Occipital lobe (tissue), 2 donors: ENCODE measurements around the gene ZDHHC19. TPM values are rescaled to one million over a fixed set of nuclear protein-coding genes. Genes with fewer than 3 reads are reported as not detected.
"Not testable (repeated sequence)": the region's sequence is repeated elsewhere in the genome, so short reads cannot be mapped to it uniquely, and the experiment has no call there.

Source experiments
- DNase-seq: peaks from one replicate; lab custom pipeline; 2025; lab: John Stamatoyannopoulos, UW
- total RNA-seq: library from RNA; depleted of rRNA; stranded (reverse); fragments of >200 nt; gene quantifications from one replicate; pipeline ENCODE4 v1.2.3, GENCODE V29; 2014

Gene ZDHHC19, protein sequence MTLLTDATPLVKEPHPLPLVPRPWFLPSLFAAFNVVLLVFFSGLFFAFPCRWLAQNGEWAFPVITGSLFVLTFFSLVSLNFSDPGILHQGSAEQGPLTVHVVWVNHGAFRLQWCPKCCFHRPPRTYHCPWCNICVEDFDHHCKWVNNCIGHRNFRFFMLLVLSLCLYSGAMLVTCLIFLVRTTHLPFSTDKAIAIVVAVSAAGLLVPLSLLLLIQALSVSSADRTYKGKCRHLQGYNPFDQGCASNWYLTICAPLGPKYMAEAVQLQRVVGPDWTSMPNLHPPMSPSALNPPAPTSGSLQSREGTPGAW
- total RNA-seq: not detected

- no peak for DNase-seq
Measured at GRCh38 chr3:196210673-196211556, at the start of gene ZDHHC19. TSS of gene ZDHHC19 (minus strand) at chr3:196211400. CDS start at chr3:196211315, 85 bp downstream.

DNA sequence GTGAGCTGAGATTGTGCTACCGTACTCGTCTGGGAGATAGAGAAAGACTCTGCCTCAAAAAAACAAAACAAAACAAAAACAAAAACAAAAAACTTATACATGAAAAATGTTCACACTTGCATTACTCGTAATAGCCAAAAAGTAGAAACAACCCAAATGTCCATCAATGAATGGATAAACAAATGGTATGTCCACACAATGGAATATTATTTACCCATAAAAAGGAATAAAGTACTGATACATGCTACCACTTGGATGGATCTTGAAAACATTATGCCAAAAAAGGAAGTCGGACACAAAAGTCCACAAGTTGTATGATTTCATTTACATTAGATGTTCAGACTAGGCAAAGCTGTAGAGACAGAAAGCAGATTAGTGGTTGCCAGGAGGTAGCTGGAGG lies 49.6 kb upstream of the ZDHHC19 start:
- no peak for DNase-seq

DNA sequence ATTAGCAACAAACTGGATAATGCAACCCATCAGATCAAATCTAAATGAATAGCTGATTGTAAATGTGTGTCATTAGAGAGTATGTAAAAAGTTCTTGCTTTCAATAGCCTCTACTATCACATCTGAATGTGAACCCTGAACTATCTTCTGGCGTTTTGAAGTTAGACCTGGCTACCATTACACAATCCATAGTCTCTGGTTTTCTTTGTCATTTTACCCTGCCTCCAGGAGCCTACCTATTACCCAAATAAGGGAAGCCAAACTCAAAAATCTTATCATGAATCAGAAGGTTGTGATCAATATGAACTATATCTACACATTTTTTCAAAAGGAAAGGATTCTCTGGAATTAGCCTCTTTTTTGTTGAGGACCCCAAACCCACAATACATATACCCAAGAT lies 44.6 kb upstream of the ZDHHC19 start:
- no peak for DNase-seq

DNA sequence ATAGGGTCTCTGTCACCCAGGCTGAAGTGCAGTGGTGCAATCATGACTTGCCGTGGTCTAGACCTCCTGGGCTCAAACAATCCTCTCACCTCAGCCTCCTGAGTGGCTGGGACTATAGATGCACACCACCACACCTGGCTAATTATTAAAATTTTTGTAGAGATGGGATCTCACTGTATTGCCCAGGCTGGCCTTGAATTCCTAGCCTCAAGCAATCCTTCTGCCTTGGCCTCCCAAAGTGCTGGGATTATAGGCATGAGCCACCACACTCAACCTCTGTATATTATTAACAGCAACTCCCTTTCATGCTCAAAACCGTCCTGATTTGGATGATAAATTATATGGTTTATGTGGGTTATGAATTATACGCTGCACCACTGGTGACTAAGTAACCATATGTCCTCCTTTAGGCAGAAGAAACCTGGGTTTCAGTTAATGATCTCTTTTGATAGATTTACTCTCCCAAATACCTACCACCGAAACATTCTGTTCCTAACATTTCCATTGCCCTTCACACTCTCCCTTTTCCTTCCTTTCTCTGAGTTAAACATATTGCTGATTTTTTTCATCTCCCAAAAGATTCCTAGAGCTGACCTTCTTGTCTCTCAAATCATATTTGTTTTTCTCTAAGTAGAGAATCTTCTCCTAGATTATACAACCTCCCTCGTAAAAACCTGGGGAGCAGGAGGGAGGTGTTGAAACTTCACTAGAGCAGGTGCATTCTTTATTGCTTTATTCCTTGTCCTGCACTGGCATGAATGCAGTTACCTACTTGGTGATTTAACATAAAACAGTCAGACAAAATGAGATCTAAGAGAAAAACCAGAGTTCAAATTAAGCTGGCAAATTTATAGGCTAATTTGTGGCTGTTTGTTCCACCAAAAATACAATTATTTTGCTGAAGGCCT lies 43.4 kb upstream of the ZDHHC19 start:
- DNase-seq: no peak

DNA sequence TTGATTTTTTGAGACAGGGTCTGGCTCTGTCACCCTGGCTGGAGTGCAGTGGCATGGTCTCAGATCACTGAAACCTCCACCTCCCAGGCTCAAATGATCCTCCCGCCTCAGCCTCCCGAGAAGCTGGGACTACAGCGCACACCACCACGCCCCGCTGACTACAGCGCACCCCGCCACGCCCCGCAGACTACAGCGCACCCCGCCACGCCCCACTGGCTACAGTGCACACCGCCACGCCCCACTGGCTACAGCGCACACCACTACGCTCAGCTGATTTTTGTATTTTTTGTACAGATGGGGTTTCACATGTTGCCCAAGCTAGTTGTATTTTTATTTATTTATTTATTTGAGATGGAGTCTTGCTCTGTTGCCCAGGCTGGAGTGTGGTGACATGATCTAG lies 40.7 kb upstream of the ZDHHC19 start:
- no peak for DNase-seq

DNA sequence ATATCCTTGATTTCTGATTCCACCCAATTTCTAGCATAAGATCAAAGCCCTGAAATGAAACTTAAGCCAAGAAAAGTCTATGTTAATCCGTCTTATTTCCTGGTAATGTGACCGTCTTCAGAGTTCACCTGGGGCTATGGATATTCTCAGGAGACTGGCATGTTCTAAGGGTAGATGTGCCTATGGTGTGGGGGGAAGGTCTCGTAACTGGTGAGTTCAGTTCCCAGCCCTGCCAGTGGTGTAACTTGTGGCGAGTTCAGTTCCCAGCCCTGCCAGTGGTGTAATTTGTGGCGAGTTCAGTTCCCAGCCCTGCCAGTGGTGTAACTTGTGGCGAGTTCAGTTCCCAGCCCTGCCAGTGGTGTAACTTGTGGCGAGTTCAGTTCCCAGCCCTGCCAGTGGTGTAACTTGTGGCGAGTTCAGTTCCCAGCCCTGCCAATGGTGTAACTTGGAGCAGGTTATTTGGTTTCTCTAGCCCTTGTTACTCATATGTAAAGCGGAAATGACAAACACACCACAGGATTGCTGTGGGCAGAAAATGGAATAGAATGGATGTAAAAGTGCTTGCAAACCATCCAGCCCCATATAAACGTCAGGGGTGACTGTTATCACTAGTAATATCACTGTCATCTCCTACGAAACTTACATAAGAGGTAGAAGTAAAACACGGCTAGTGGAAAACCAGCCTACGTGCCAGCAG lies 35.6 kb upstream of the ZDHHC19 start:
- no peak for DNase-seq

DNA sequence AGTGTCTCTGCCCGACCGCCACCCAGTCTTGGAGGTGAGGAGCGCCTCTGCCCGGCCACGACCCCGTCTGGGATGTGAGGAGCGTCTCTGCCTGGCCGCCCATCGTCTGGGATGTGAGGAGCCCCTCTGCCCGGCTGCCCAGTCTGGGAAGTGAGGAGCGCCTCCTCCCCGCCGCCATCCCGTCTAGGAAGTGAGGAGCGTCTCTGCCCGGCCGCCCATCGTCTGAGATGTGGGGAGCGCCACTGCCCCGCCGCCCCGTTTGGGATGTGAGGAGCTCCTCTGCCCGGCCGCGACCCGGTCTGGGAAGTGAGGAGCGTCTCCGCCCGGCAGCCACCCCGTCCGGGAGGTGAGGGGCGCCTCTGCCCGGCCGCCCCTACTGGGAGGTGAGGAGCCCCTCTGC lies 33.0 kb upstream of the ZDHHC19 start:
- not testable (repeated sequence) for DNase-seq

DNA sequence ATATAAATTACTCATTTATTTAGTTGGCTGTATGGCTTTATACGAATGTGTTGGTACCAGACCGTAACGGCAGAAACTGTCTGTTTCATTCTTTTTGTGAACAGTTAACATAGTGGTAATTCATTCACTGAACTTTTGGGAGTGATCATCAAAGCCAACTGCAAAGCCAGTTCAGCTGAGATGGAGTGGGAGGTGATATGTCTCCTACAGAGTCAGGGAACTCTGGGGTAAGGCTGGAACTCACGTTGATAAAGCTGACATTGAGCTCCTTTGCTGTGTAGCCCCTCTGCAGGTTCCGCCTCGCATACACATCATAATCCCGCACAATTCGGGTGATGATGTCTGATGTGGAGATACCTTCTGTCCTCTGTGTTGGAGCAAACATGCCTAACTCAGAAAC lies 30.5 kb upstream of the ZDHHC19 start:
- no peak for DNase-seq

GRCh38 chr3:196240424-196240823 lies 29.2 kb upstream of the ZDHHC19 start:
- no peak for DNase-seq

GRCh38 chr3:196238612-196239560 lies 27.7 kb upstream of the ZDHHC19 start:
- no peak for DNase-seq

GRCh38 chr3:196237203-196237602 lies 26.0 kb upstream of the ZDHHC19 start:
- no peak for DNase-seq

DNA sequence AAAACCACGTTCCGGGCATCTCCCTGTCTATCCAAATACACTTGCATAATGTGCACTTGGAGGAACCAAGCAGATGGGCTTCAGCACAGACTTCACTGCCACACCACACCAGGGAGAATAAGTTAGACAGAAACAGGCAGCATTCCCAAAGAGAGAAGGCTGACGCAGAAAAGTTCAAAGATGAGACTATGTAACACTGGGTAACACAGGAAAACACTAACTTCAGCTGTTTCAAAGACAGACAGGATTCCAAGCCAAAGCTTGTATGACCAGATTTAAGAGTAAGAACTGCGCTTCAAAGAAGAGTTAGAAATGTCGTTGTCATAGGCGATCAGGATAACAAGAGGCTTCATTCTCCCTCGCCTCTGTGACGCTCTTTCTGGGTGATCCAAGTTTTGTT lies 25.0 kb upstream of the ZDHHC19 start:
- DNase-seq: no peak

DNA sequence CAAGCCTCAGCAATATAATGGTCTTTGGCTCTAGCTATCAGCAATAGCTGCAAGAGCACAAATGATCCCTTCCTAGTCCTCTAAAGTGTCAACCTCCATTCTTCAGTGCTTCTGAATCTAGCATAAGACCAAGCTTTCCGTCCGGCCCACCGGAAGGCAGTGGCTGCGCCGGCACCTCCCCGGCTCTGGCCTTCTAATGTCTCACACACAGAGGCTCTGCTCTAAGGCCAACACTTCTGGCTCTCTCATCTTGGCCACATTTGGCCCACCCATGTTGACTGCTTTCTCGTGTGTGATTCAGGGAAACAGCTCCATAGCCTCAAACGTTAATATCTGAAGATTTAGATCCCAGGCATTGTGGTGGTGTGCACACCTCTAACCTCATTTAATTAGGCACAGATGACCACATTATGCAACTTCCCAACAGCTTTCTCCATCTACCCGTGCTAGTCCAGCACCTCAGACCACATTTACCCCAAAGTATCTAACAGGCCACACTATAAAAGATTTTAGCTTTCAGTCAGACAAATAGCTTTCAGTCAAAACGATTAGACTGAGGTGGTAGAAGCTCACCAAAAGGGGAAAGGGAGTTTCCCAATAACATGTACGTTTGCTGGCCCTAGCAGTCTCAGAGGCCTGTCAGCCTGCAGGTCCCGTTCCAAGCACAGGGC lies 24.4 kb upstream of the ZDHHC19 start:
- no peak for DNase-seq

DNA sequence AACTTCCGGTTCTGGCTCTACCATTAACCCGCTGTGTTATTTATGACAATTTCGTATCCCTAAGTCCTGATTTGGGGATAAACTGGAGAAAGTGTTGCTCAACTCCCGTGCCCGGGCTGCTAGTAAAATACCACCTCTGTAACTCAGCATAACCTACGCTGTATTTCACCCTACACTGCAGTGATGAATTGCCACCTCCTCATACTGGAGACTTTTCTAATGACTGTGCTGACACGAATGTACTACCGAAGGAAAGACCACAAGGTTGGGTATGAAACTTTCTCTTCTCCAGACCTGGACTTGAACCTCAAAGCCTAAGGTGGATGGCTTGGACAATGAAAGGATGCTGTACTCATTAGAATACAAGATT lies 21.7 kb upstream of the ZDHHC19 start:
- no peak for DNase-seq

GRCh38 chr3:196232154-196232881 lies 21.1 kb upstream of the ZDHHC19 start:
- DNase-seq: no peak

DNA sequence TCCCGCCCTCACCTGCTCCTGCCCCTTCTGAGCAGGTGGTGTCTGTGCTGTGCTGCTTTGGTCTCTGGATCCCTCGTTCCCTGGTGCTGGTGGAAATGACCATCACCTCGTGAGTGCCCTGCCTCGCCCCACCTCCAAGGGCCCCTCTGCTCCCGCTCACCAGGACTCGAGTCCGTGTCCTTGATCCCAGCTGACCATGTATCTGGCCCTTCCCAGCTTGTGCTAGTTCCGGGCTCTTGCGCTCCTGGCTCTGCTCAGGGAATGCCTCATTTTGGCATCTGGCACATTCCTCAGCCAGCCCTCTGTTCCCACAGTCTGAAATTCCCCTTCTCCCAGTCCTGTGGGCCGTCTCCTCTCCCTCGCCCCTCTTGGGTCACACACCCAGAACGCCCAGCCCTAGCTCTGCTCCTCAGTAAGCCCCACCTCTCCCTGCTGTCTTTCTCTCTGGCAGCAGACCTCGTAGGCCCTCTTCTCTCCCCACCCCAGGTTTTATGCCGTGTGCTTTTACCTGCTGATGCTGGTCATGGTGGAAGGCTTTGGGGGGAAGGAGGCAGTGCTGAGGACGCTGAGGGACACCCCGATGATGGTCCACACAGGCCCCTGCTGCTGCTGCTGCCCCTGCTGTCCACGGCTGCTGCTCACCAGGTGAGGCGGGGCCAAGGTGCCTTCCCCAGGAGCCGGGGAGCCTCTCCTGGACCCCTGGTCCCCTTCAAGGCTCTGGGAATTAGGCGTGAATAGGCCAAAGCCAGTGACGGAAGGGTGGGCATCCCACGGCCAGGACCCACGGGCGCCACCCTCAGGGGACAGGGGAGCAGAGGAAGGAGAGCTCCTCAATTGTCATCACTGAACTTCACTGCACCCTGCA lies 16.7 kb upstream of the ZDHHC19 start:
- no peak for DNase-seq

GRCh38 chr3:196227121-196227561 lies 15.9 kb upstream of the ZDHHC19 start:
- DNase-seq: no peak
